ENCODE results near the gene EXOC6.

DNA sequence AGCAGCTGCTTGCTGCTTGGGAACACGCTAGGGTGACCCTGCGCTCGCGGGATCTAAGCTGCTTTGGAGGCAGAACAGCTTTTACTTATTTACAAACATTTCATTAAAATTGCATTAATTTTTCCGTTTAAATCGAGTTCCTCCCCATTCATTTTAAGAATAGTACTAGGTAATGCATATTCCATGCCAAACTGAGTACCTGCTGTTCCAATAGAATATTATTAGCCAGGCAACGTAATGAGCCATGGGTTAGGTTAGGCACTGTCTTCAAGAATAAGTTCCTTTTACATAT lies 860 bp downstream of the EXOC6 start:
- TF ChIP-seq, protein P1, sequence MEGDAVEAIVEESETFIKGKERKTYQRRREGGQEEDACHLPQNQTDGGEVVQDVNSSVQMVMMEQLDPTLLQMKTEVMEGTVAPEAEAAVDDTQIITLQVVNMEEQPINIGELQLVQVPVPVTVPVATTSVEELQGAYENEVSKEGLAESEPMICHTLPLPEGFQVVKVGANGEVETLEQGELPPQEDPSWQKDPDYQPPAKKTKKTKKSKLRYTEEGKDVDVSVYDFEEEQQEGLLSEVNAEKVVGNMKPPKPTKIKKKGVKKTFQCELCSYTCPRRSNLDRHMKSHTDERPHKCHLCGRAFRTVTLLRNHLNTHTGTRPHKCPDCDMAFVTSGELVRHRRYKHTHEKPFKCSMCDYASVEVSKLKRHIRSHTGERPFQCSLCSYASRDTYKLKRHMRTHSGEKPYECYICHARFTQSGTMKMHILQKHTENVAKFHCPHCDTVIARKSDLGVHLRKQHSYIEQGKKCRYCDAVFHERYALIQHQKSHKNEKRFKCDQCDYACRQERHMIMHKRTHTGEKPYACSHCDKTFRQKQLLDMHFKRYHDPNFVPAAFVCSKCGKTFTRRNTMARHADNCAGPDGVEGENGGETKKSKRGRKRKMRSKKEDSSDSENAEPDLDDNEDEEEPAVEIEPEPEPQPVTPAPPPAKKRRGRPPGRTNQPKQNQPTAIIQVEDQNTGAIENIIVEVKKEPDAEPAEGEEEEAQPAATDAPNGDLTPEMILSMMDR (IDR thresholded peaks at IDR 0.05): no peak
- TF ChIP-seq POLR2A (IDR thresholded peaks at IDR 0.05): no peak

Measured in heart left ventricle (tissue), 13 donors.